GM21367 (cell line): Measurements from ENCODE around the gene INSYN1.
"Not testable (repeated sequence)": the region's sequence is repeated elsewhere in the genome, so short reads cannot be mapped to it uniquely, and the experiment has no call there.

Experiments
- ATAC-seq: cut with Tn5 transposase; IDR thresholded peaks from one replicate; pipeline ENCODE4 v1.9.1; 2021; ENCODE audit not compliant: unreplicated experiment

The INSYN1 gene

DNA sequence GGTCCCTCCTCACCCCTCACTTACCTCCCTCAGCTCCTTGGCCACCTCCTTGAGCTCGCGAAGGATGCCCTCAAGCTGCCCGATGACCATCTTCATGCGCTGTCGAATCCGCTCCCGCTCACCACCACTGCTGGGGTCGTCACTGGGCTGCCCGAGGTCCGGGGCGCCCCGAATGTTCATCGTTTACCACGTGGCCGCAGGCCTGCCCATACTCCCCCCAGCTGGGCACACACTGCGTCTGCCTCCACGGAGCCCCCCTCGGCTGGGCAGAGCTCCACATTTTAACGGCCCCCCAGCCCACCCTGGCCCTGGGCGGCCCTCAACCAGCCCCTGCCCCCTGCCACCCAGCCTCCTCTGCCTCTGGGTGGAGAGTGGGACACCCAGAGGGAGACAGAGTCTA lies 2.2 kb downstream of the INSYN1 start:
- no peak for ATAC-seq

DNA sequence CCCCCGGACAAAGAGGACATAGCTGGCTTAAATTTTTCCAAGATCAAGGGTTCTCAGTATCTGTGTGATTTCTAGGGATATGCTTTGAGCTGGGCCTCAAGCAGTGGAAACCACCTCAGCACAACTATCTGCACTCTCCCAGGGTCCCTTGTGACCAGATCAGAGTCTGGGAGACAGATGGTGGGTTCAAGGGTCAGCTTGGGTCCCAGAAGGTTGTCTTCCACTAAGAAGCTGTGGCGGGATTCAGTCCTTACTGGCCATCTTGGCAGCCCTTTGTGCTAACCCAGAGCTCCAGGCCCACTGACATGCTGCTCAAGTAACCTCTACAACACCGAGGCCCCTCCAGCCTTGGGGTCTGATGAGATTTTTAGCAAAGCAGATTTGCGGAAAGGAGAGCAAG lies 2.7 kb downstream of the INSYN1 start:
- no peak for ATAC-seq

DNA sequence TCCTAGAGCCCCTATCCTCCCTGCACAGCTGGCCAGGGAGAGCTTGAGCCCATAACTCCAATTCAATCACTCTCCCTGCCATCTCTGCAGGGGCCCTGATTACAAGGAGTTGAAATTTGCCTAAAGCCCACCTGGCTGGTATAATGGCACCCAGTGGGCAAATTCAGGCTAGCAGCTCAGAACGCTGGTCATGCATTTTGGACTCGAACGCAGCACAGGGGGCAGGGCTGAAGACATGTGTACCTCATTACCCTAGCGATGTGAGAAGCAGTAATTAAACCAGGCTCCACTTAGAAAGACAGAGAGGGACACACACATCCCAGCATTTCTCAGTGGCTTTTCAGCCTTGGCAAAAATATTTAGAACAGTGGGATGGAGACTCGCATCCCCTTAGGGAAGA lies 3.2 kb downstream of the INSYN1 start:
- ATAC-seq: no peak

DNA sequence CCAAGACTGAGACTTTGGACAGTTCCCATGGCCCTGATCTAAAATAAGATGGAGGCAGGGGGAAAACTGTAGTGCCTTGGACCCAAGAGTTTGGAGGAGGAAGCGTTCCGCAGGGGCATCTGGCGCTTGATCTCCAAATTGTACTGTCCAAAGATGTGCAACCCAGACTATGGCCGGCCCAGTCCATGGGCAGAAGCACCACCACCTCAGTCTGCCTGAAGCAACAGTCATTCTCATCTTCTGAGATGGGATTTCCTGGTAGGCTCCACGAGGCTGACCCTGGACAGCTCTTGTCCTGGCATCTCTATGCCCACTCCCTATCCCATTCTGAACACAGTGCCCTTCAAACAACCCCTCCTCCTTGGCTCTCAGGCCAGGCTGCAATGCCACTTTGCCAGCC lies 3.6 kb downstream of the INSYN1 start:
- no peak for ATAC-seq

DNA sequence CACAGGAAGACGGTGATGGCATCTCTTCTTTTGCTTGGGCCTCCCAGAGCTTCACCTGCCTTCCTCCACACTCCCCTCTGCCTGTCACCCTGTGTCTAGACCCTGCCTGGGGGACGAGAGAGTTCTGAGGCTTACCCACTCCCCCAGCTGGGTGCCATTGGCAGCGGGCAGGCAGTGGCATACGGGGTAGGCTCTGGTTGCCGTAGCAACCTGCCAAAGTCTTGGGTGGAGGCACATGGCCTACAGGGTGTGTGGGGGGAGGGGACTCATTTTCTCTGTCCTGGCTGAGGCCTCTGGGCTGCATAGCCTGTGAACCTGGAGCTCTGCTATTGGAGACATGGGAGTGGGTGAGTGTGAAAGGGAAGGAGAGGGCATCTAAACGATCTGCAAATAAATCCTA lies 4.4 kb downstream of the INSYN1 start:
- no peak for ATAC-seq

DNA sequence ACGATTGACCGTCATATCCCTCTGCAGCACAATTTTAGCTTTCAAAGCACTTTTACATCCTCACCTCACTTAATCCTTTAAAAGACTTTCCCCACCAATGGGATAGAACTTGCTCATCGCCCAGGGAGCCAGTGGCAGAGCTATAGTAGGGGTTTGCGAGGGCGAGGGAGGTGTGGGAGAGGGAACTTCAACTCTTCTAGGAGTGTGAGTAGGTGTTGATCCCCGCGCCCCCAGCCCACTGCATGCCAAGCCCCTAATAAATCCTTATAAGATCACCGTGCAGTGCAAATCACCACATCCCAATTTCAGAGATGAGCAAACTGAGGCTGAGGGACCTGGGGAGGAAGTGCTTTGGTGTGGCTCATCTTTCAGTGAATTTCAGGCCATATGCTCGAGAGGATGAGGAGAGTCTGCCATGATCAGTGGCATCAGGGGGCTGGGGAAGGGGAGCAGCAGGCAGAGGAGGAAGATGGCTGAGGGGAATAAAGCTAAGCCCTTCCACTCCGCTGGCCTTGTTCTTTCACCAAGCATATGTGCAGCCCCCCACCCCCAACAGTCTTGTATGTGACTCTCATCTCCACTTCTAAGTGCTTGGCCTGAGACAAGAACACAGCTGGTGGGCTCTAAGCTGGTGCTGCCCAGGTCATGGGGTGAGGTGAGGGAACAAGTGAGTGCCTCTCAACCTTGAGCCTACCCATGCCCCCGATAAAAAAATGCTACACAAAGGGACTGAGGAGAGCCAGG lies 5.1 kb downstream of the INSYN1 start:
- no peak for ATAC-seq

DNA sequence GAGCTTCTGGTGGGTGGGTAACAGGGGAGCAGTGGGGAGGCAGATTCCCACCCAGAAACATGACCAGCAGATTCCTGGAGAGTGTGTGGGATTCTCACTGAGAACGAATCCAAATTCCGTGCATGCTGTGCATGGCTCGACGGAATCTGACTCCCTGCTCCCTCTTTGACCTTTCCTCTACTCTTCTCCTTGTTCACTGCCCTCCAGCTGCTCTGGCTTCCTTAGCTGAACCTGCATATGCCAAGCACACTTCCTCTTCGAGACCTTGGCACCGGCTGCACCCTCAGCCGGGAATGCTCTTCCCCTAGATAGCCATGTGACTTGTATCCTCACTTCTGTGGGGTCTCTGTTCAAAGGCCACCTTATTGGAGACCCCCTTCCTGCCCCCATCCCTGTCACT lies 6.3 kb downstream of the INSYN1 start:
- no peak for ATAC-seq

DNA sequence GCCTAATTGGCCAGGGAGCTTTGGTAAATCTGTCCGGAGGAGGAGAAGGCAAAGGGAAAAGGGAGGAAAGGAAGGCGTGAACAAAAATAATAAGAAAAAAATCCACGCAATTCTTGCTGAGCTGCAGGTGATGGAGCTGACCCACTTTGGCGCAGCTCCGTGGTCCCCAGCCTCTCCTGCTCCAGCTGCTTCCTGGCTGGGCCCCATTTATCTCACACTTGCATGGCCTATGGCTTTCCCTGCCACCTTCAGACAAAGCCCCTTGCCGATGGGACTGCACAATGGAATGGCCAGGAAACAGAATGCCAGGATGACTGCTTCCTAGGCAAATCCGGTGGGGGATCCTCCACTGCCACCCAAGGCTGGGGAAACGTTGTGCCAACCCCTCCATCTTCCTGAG lies 6.9 kb downstream of the INSYN1 start:
- no peak for ATAC-seq

DNA sequence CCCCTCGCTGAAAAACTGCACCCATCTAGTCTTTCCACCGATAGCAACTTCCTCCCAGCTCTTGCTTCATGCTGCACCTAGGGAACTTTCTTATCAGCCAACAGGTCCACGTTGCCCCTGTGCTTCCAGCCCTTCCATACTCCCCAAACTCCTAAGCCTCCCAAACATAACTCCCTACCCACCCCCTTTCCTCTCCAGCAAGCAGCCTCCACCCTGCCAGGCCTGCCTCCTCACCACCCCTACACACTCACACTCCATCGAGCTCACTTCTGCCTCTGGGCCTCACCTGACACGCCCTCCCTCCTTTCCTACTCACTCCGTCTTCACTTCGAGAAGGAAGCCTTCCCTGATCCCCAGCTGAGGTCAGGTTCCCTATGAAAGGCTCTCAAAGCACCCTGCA lies 8.1 kb downstream of the INSYN1 start:
- no peak for ATAC-seq

DNA sequence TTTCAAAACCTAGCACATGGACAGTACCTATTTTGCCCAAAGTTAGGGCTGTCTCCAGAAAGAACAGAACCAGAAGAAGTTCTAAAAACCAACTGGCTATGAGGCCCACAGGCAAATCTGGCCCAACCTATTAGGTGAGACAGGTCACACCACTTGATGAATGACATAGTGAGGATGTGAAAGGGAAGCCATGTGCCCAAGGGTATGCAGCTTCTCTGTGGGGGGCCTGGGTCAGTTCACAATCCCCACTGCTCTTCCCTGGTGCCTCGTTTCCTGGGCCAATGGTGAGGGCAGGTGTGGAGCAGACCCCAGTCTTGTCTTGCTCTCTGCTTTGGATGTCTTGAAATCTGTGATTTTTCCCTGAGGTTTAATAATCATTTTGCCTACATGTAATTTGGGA lies 8.9 kb downstream of the INSYN1 start:
- ATAC-seq: no peak

DNA sequence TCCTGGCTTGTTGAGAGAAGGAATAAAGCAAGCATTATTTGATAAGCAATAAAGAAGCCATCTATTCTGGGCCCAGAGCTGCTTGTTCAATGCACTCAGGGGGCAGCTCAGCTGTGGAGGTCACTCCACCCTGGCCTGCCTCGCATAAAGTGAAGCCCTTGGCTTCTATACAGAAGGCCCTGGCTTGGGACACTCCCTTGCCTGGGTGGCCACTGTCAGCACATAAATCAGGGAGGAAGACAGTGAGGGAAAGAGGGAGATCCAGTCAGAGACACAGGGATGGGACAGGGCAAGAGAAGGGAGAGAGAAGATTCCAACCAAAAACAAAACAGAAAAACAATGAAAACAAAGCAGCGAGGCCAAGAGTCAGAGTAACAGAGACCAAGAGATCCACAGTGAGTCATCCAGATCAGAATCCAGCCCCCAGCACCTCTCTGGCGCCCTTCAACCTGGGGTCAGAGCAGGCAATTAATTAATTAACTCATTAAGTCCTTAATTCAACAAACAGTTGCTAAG lies 11.8 kb downstream of the INSYN1 start:
- ATAC-seq: no peak

DNA sequence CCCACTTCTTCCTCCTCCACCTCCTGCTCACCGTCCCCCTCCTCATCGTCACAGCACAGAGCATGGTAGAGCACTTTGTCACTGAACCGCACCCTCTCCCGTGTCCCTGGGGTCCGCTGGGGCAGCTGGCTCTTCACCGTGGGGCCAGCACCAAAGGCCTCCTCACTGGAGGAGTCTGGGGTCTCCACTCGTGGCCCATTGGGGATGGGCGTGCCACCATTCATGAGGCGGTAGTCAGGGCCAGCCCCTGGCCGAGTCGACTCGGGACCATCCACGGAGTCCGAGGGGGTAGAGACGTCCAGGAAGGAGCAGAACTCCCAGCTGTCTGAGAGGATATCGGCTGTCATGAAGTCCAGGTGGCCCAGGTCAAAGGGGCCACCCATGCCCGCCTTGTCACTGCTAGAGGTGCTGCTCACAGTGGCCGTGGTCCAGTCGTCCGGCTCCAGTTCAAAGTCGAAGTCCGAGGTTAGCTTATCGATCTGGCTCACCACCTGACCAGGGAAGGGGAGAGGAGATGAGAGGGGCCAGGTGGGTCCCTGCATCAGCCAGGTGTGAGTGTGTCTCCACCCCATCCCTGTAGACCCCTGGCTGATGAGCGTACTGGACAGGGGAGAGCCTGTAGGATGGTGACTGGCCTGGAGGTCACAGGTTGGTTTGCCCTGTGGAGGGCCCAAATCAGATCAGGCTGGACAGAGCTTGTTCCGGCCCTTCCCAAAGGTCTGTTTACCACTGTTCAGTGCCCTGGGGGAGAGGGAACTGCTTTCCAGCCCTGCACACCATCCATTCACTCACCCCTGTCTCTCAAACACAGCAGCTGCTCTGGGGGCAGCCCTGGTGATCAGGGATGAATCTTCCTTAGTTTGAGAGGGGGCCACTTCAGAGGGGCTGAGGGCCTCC lies 12.8 kb downstream of the INSYN1 start:
- ATAC-seq: no peak

DNA sequence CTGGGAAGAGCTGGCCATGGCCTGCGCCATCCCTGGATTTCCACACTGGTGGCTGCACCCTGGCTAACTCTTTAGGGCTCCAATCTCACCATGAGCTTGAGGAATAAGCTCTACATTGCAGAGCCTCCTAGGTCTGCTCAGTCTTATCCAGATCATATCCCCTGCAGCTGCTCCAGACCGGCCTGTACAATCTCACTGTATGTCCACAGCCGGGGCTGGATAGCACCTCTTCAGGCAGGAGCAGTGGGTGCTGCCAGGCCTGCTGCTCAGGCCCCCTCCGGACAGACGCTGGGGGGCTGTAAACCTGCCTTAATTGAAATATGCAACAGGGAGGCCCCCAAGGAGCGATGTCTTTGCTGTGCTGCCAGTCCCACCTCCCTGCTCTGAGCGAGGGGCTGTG lies 15.6 kb downstream of the INSYN1 start:
- no peak for ATAC-seq

DNA sequence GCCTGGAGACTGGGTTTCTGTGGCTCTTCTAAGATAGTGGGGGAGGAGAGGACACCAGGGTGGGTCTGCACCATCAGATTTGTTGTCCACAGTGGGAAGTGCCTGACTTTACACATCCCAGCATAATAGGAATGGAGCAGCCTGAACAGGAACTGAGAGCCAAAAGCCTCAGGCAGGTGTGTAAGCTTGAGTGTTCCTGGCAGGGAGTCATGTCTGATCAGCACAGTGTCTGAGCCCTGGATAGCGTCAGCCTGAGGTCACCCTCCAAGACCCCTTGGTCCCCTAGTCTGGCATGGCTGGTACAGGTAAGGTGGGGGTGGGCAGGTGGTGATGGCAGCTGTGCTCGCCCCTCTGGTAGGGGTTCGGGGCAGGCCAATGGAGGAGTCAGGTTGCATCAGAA lies 20.2 kb downstream of the INSYN1 start:
- ATAC-seq: no peak

DNA sequence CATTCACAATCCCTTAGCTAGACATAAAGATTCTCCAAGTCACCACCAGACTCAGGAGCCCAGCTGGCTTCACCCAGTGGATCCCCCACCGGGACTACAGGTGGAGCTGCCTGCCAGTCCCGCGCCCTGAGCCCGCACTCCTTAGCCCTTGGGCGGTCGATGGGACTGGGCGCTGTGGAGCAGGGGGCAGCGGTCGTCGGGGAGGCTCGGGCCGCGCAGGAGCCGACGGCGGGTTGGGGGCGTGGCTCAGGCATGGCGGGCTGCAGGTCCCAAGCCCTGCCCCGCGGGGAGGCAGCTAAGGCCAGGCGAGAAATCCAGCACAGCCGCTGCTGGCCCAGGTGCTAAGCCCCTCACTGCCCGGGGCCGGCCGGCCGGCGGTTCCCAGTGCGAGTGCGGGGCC lies 21.1 kb downstream of the INSYN1 start:
- ATAC-seq: not testable (repeated sequence)

DNA sequence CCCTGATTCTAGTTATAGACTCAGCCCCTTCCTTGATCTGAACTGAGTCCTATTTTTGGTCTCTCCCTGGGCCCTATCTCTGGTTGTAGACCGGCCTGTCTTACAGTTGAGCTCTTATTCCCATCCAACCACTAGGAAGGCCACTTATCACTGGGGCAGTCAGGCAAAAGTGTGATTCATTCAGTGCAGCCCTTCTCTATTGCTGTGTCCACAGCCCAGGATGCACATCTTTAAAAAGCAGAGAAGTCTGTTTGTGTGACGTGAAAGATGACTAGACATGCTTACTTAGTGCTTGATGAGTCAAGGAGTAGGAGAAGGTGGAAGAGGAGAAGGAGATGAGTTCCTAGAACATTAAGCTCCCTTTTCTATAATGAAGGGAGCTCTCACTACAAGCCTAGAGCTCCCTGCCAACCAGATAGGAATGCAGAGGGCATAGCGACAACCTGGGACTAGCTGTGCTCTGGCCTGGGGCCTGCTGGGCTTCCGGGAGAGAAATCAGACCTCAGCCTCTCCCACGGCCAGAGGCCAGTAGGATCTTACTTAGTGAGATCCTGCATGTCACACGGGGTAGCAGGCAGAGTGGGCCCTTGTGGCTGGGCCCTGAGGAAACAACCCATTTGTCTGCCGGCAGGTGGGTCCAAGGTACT lies 25.7 kb downstream of the INSYN1 start:
- no peak for ATAC-seq

DNA sequence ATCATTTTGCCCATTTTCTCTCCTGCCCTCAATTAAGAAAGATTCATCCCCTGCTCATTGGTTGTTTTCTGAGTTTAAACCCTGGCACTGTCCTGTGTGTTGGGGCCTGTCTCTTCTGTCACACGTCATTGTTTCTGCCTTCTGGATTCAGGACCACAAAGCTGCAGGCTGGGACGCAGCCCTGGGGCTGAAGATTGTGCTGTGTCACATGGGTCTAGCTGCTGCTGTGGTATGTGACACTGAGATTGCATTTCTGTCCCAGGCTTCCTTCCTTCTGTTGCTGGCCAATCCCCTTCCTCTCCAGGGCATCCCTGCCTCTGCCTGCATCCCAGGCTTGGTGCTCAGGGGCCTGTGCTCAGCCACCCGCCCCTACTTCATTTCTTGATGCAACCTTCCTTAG lies 28.9 kb downstream of the INSYN1 start:
- no peak for ATAC-seq

DNA sequence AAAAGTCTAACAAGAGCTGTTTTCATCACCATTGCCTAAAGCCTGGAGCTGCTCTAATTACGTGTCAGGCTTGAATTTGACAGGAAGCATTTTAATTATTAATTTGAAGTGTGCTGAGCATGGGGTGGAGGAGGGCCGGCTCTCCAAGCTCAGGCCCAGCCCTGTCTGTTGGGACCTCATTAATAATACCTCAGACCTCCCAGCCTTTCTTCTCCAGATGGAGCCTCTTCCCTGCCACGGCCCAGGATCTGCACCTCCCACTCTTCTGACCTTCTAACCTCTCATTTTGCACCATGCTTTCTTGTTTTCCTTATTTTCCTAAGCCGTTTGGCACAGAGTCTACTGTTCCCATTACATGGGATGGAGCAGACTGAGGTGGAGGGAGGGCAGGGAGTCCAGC lies 30.0 kb downstream of the INSYN1 start:
- ATAC-seq: no peak

DNA sequence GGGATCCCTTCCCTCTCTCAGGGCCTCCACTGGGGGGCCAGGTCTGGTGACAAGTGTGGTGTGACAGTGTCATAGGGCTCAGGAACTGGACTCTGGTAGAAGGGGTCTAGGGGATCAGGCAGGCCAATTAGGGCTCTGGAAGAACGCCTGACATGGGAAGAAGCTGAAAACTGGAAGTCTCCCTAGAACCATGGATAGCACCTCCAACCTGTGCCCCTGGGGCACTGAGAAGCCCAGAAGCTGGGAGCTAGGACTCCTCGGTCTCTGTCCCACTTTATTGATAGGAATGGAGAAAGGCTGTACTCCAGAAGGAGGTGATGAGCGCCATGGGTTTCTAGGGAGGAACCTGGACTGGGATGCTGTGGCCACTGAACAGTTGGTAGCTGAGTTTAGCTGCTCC lies 30.7 kb downstream of the INSYN1 start:
- no peak for ATAC-seq

DNA sequence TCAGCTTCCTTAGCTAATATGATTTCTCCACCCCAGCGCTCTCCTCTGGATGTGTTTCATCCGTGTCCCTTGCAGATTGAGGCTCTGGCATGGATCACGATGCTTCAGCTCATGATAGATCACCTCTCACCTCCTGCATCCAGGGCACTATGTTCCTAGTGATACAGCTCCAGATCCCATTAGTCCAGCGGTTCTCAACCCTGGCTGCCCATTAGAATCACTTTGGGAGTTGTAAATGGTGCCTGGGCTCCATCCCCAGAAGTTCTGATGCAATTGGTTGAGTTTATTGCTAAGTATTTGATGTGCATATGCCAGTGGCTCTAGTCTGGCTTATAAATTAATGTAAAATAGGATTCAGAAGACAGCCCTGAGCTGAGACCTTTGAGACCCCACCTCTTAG lies 34.5 kb downstream of the INSYN1 start:
- ATAC-seq: no peak

DNA sequence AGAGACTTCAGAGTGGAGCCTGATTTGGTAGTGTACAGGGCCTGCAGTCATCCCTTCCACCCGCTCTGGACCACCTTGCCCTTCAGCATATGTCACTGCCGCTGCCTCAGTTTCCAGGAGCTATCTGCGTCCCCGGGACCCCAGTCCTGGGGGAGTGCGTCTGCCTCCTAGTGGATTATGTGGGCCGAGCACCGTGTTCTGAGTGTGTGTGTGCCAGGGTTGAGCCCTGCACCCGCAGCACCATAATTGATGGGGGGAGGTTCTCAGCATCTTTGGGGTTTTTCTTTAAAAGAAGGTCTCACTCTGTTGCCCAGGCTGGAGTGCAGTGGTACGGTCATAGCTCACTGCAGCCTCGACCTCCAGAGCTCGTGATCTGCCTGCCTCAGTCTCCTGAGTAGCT lies 35.3 kb downstream of the INSYN1 start:
- no peak for ATAC-seq

DNA sequence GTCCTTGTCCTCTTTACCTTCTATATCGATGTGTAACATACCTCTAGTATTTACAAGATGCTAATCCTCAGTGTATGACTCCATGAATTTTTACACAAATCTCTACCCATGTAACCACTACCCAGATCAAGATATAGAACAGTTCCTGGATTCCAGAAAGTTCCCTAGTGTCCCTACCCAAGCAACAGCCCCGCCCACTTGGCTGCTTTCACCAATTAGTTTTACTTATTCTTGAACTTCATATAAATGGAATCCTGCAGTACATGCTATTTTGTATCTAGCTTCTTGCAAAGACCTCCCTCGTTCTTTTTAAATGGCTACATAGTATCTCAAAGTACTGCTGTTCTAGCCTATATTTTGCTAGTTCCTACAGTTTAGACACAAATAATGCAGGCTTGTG lies 35.9 kb downstream of the INSYN1 start:
- ATAC-seq: no peak
